GM21390 (cell line): Measurements from ENCODE around the gene NEU4.
"Not testable (repeated sequence)": the region's sequence is repeated elsewhere in the genome, so short reads cannot be mapped to it uniquely, and the experiment has no call there.

Experiments
- ATAC-seq: cut with Tn5 transposase; IDR thresholded peaks from one replicate; pipeline ENCODE4 v1.9.1; 2021; ENCODE audit not compliant: unreplicated experiment

Gene NEU4

GRCh38 chr2:241833101-241833663 lies 24.2 kb downstream of the NEU4 start:
- no peak for ATAC-seq

GRCh38 chr2:241833756-241834526 lies 24.9 kb downstream of the NEU4 start:
- not testable (repeated sequence) for ATAC-seq

GRCh38 chr2:241834527-241835210 lies 25.7 kb downstream of the NEU4 start:
- ATAC-seq = no peak

GRCh38 chr2:241835611-241836010 lies 26.6 kb downstream of the NEU4 start:
- ATAC-seq = no peak

- no peak for ATAC-seq
Observed at GRCh38 chr2:241836292-241836691, 27.3 kb downstream of the NEU4 start.

- no peak for ATAC-seq
Observed at GRCh38 chr2:241837197-241837965, 28.4 kb downstream of the NEU4 start.

GRCh38 chr2:241841181-241842066 lies 32.4 kb downstream of the NEU4 start:
- no peak for ATAC-seq

GRCh38 chr2:241842067-241842415 lies 33.0 kb downstream of the NEU4 start:
- no peak for ATAC-seq

- ATAC-seq = peak; percentile 48
Observed at GRCh38 chr2:241842620-241843211, 33.7 kb downstream of the NEU4 start.

- ATAC-seq = no peak
Observed at GRCh38 chr2:241843321-241844065, 34.5 kb downstream of the NEU4 start.

GRCh38 chr2:241844066-241844728 lies 35.2 kb downstream of the NEU4 start:
- peak; percentile 68 for ATAC-seq

- ATAC-seq = no peak
Observed at GRCh38 chr2:241844831-241845578, 36.0 kb downstream of the NEU4 start.

GRCh38 chr2:241846406-241846805 lies 37.4 kb downstream of the NEU4 start:
- ATAC-seq = no peak

GRCh38 chr2:241848761-241849615 lies 40.0 kb downstream of the NEU4 start:
- ATAC-seq = no peak

- no peak for ATAC-seq
Observed at GRCh38 chr2:241849616-241850543, 40.9 kb downstream of the NEU4 start.
